ENCODE data around the gene NPAS2. TPM values are rescaled to one million over a fixed set of nuclear protein-coding genes. Genes with fewer than 3 reads are reported as not detected.

The NPAS2 gene
- total RNA-seq, 1 experiment from 2014 or later, result 20.4 TPM

- CTCF ChIA-PET, result no interaction called here
- H3K9ac ChIP-seq (ENCODE audit: low read length), result no peak overlapping the region
- no peaks in the 10 kb centered on the region for H3K9me2 ChIP-seq (ENCODE audit: insufficient read depth)
- TF ChIP-seq SRF (IDR thresholded peaks at IDR 0.05; ENCODE audit: low read depth) (no peak), ELF1 (IDR thresholded peaks at IDR 0.05; ENCODE audit: borderline replicate concordance, low read depth) (no peak), JUND (IDR thresholded peaks at IDR 0.05) (no peak)
- no peaks in the 10 kb centered on the region for H3K4me1 ChIP-seq (ENCODE audit: control insufficient read depth in 1 of 2, insufficient read depth in 2 of 2, low read length in 2 of 2)
- no peak overlapping the region for H3K27ac ChIP-seq (ENCODE audit: low read depth, low read length)
- no peaks in the 10 kb centered on the region for H3K36me3 ChIP-seq (ENCODE audit: control insufficient read depth in 1 of 2, insufficient read depth in 2 of 2, low read length in 2 of 2)
- H3K9me3 ChIP-seq (ENCODE audit: control insufficient read depth in 1 of 2, insufficient read depth in 1 of 2, low read depth in 1 of 2, low read length in 2 of 2), result no peaks in the 10 kb centered on the region
- POLR2A ChIA-PET, result no interaction called here
- no TSS peak for BruUV-seq (replicated peaks)
- no peaks in the 10 kb centered on the region for H4K20me1 ChIP-seq (ENCODE audit: insufficient read depth)
- no peaks in the 10 kb centered on the region for H3K79me2 ChIP-seq (ENCODE audit: insufficient read depth, low read length)
- H2AFZ ChIP-seq (ENCODE audit: low read depth, low read length, poor library complexity, severe bottlenecking), result no peak overlapping the region
- no peak for ATAC-seq
- H3K4me3 ChIP-seq (replicated peaks in 1 of 2; ENCODE audit: low read depth in 1 of 2, low read length in 2 of 2), result no peak overlapping the region
- intact Hi-C loops (cut with micrococcal nuclease), result no loop called here
- H3K27me3 ChIP-seq (ENCODE audit: insufficient read depth, low read length), result no peaks in the 10 kb centered on the region
- no peak for DNase-seq (ENCODE audit: low read depth, low spot score)
- H3K4me2 ChIP-seq (ENCODE audit: low read length), result no peak overlapping the region
- RAD21 ChIA-PET (ENCODE audit: low non-redundant PET in 1 of 2, low total read pairs in 2 of 2, uncharacterized antibody in 2 of 2, unreplicated experiment in 2 of 2), result no interaction called here
These were observed 139.4 kb downstream of the NPAS2 start for GRCh38 chr2:100959225-100959880.

- CTCF ChIA-PET, result no interaction called here
- no peak overlapping the region for H3K4me2 ChIP-seq (ENCODE audit: low read length)
- no peak overlapping the region for H3K27ac ChIP-seq (ENCODE audit: low read depth, low read length)
- H3K27me3 ChIP-seq (ENCODE audit: insufficient read depth, low read length), result no peaks in the 10 kb centered on the region
- H3K36me3 ChIP-seq (ENCODE audit: control insufficient read depth in 1 of 2, insufficient read depth in 2 of 2, low read length in 2 of 2), result no peaks in the 10 kb centered on the region
- no peaks in the 10 kb centered on the region for H4K20me1 ChIP-seq (ENCODE audit: insufficient read depth)
- BruUV-seq (replicated peaks), result no TSS peak
- ATAC-seq, result no peak
- no peak for DNase-seq (ENCODE audit: low read depth, low spot score)
- no peak overlapping the region for H3K9ac ChIP-seq (ENCODE audit: low read length)
- no peaks in the 10 kb centered on the region for H3K9me3 ChIP-seq (ENCODE audit: control insufficient read depth in 1 of 2, insufficient read depth in 1 of 2, low read depth in 1 of 2, low read length in 2 of 2)
- H2AFZ ChIP-seq (ENCODE audit: low read depth, low read length, poor library complexity, severe bottlenecking), result no peak overlapping the region
- intact Hi-C loops (cut with micrococcal nuclease), result no loop called here
- H3K4me1 ChIP-seq (ENCODE audit: control insufficient read depth in 1 of 2, insufficient read depth in 2 of 2, low read length in 2 of 2), result no peaks in the 10 kb centered on the region
- RAD21 ChIA-PET (ENCODE audit: low non-redundant PET in 1 of 2, low total read pairs in 2 of 2, uncharacterized antibody in 2 of 2, unreplicated experiment in 2 of 2), result no interaction called here
- POLR2A ChIA-PET, result no interaction called here
- H3K9me2 ChIP-seq (ENCODE audit: insufficient read depth), result no peaks in the 10 kb centered on the region
- no peaks in the 10 kb centered on the region for H3K79me2 ChIP-seq (ENCODE audit: insufficient read depth, low read length)
- H3K4me3 ChIP-seq (replicated peaks in 1 of 2; ENCODE audit: low read depth in 1 of 2, low read length in 2 of 2), result no peak overlapping the region
- TF ChIP-seq TCF7L2 (IDR thresholded peaks at IDR 0.05; ENCODE audit: borderline replicate concordance, extremely low read depth, insufficient read depth, insufficient read length) (no peak), ATF3 (IDR thresholded peaks at IDR 0.05) (no peak), ZBTB33 (IDR thresholded peaks at IDR 0.05; ENCODE audit: extremely low read depth, insufficient replicate concordance, low read length) (no peak), SIN3A (IDR thresholded peaks at IDR 0.05; ENCODE audit: low read depth) (no peak), SRF (IDR thresholded peaks at IDR 0.05; ENCODE audit: low read depth) (no peak), REST (IDR thresholded peaks at IDR 0.05; ENCODE audit: low read depth) (no peak), ELF1 (IDR thresholded peaks at IDR 0.05; ENCODE audit: borderline replicate concordance, low read depth) (no peak), EZH2phosphoT487 (IDR thresholded peaks at IDR 0.05; ENCODE audit: borderline replicate concordance) (no peak), ZNF274 (IDR thresholded peaks at IDR 0.05; ENCODE audit: low read depth, low read length) (no peak), CEBPB (IDR thresholded peaks at IDR 0.05; ENCODE audit: low read depth) (no peak), ZFX (IDR thresholded peaks at IDR 0.05) (no peak), POLR2AphosphoS5 (IDR thresholded peaks at IDR 0.05; ENCODE audit: low read depth, low read length) (no peak), SP1 (IDR thresholded peaks at IDR 0.05; ENCODE audit: low read depth) (no peak), CBX3 (IDR thresholded peaks at IDR 0.05; ENCODE audit: low read depth) (no peak), RAD21 (IDR thresholded peaks at IDR 0.05; ENCODE audit: low read depth) (no peak)
These were observed 140.7 kb downstream of the NPAS2 start for GRCh38 chr2:100960688-100961087.

All from HCT116 (cell line).